HCT116 (cell line): ENCODE results near the gene OR2A14. TPM values are rescaled to one million over a fixed set of nuclear protein-coding genes. Genes with fewer than 3 reads are reported as not detected.

Experiments used
- ATAC-seq: fragments of 200-7000 bp; cut with Tn5 transposase; 2 replicates; pipeline ENCODE4 v1.9.1; 2020; ENCODE audit warnings: mild to moderate bottlenecking, moderate library complexity
- BruUV-seq: library from RNA; stranded (reverse); fragments of 400-500 nt; replicated peaks from 2 replicates; lab custom pipeline; 2021; lab: Mats Ljungman, UMichigan
- CTCF ChIA-PET: fragments of 300-600 bp; sonication (Branson Sonifier 250); formaldehyde crosslinking; loops from one replicate; lab custom pipeline; 2021; ENCODE audit warnings: antibody characterized with exemption; lab: Charles Lee
- POLR2A ChIA-PET: fragments of 300-600, 350-600 bp; sonication (Branson Sonifier 250); formaldehyde crosslinking; loops from one replicate; lab custom pipeline; 2021; ENCODE audit warnings: antibody characterized with exemption; lab: Charles Lee
- RAD21 ChIA-PET, 2 experiments: fragments of 300-600 bp; sonication (Branson Sonifier 250); formaldehyde crosslinking; loops; one replicate each; lab custom pipeline; 2023; ENCODE audit warnings: low total read pairs in 2 of 2; ENCODE audit not compliant: uncharacterized antibody in 2 of 2, unreplicated experiment in 2 of 2, low non-redundant PET in 1 of 2; lab: Charles Lee
- DNase-seq: peaks from one replicate; pipeline ENCODE4 v3.0.0-alpha.2; 2010; ENCODE audit warnings: low read depth, low spot score
- H2AFZ ChIP-seq: fragments of 200-600 bp; shearing (Covaris generic), sonication (generic); 2 replicates; pipeline ENCODE4 v1.6.1; 2017; ENCODE audit warnings: low read depth, mixed run types, mixed read lengths, antibody characterized with exemption, low read length; ENCODE audit not compliant: poor library complexity, severe bottlenecking
- H3K27ac ChIP-seq: 2 replicates; pipeline ENCODE4 v1.5.1; 2012; ENCODE audit warnings: low read depth, low read length
- H3K27me3 ChIP-seq: fragments of 200-600 bp; sonication (generic); 2 replicates; pipeline ENCODE4 v1.6.1; 2016; ENCODE audit warnings: mixed run types, low read length, mixed read lengths; ENCODE audit not compliant: insufficient read depth
- H3K36me3 ChIP-seq, 2 experiments: fragments of 200-500 bp in 1 of 2; fragments of 200-600 bp in 1 of 2; sonication (Bioruptor generic) in 1 of 2; sonication (generic) in 1 of 2; 2 replicates each; pipeline versions ENCODE4 v1.5.1 to v1.6.1; 2014 to 2016; ENCODE audit warnings: low read length in 2 of 2, inconsistent platforms in 1 of 2, mixed read lengths in 1 of 2, mixed run types in 1 of 2; ENCODE audit not compliant: insufficient read depth in 2 of 2, control insufficient read depth in 1 of 2
- H3K4me1 ChIP-seq, 2 experiments: fragments of 200-600 bp in 1 of 2; sonication (generic) in 1 of 2; 2 replicates each; pipeline versions ENCODE4 v1.5.1 to v1.6.1; 2012 to 2017; ENCODE audit warnings: low read length in 2 of 2, inconsistent platforms in 1 of 2, mild to moderate bottlenecking in 1 of 2, mixed read lengths in 1 of 2, mixed run types in 1 of 2, moderate library complexity in 1 of 2; ENCODE audit not compliant: insufficient read depth in 2 of 2, control insufficient read depth in 1 of 2
- H3K4me2 ChIP-seq: fragments of 200-600 bp; sonication (generic); 2 replicates; pipeline ENCODE4 v1.6.1; 2017; ENCODE audit warnings: mixed run types, low read length, mixed read lengths
- H3K4me3 ChIP-seq, 2 experiments: fragments of 200-600 bp in 1 of 2; sonication (generic) in 1 of 2; replicated peaks in 1 of 2; 2 replicates each; pipeline ENCODE4 v1.5.1; 2011 to 2016; ENCODE audit warnings: low read length in 2 of 2, control low read depth in 1 of 2, low read depth in 1 of 2, mild to moderate bottlenecking in 1 of 2, mixed read lengths in 1 of 2, mixed run types in 1 of 2
- H3K79me2 ChIP-seq: fragments of 200-600 bp; sonication (generic); 2 replicates; pipeline ENCODE4 v1.6.1; 2017; ENCODE audit warnings: mild to moderate bottlenecking, mixed run types, low read length, moderate library complexity, mixed read lengths; ENCODE audit not compliant: insufficient read depth
- H3K9ac ChIP-seq: fragments of 200-600 bp; sonication (generic); 2 replicates; pipeline ENCODE4 v1.6.1; 2016; ENCODE audit warnings: low read length, mixed read lengths
- H3K9me2 ChIP-seq: fragments of 200-600 bp; sonication (generic), shearing (Covaris generic); 2 replicates; pipeline ENCODE4 v1.6.1; 2017; ENCODE audit warnings: mixed run types, mild to moderate bottlenecking, moderate library complexity; ENCODE audit not compliant: insufficient read depth
- H3K9me3 ChIP-seq, 2 experiments: fragments of 200-500 bp in 1 of 2; fragments of 200-600 bp in 1 of 2; sonication (Bioruptor generic) in 1 of 2; sonication (generic) in 1 of 2; 2 replicates each; pipeline ENCODE4 v1.6.1; 2014 to 2017; ENCODE audit warnings: low read length in 2 of 2, mixed read lengths in 2 of 2, inconsistent platforms in 1 of 2, low read depth in 1 of 2, mild to moderate bottlenecking in 1 of 2, mixed run types in 1 of 2, moderate library complexity in 1 of 2; ENCODE audit not compliant: control insufficient read depth in 1 of 2, insufficient read depth in 1 of 2
- H4K20me1 ChIP-seq: fragments of 200-600 bp; sonication (generic), shearing (Covaris generic); 2 replicates; pipeline ENCODE4 v1.6.1; 2017; ENCODE audit warnings: mixed run types, mild to moderate bottlenecking, moderate library complexity; ENCODE audit not compliant: insufficient read depth
- CEBPB ChIP-seq: IDR thresholded peaks from 2 replicates; pipeline ENCODE4 v1.6.1; 2012; ENCODE audit warnings: low read depth
- EGR1 ChIP-seq: IDR thresholded peaks from 2 replicates; pipeline ENCODE4 v1.6.1; 2012; ENCODE audit warnings: low read depth
- ELF1 ChIP-seq: IDR thresholded peaks from 2 replicates; pipeline ENCODE4 v1.6.1; 2012; ENCODE audit warnings: low read depth, borderline replicate concordance
- JUND ChIP-seq: IDR thresholded peaks from 2 replicates; pipeline ENCODE4 v1.6.1; 2012
- POLR2A ChIP-seq: IDR thresholded peaks from 2 replicates; pipeline ENCODE4 v1.7.0; 2011; ENCODE audit warnings: borderline replicate concordance; ENCODE audit not compliant: insufficient read depth, insufficient read length; ENCODE audit errors: extremely low read depth
- POLR2AphosphoS5 ChIP-seq: IDR thresholded peaks from 2 replicates; pipeline ENCODE4 v1.6.1; 2011; ENCODE audit warnings: mild to moderate bottlenecking, low read depth, low read length, moderate library complexity
- RAD21 ChIP-seq: IDR thresholded peaks from 2 replicates; pipeline ENCODE4 v1.6.1; 2012; ENCODE audit warnings: low read depth, mild to moderate bottlenecking
- SIN3A ChIP-seq: IDR thresholded peaks from 2 replicates; pipeline ENCODE4 v1.6.1; 2012; ENCODE audit warnings: low read depth
- SP1 ChIP-seq: IDR thresholded peaks from 2 replicates; pipeline ENCODE4 v1.6.1; 2012; ENCODE audit warnings: low read depth
- TCF7L2 ChIP-seq: IDR thresholded peaks from 2 replicates; pipeline ENCODE4 v1.7.0; 2011; ENCODE audit warnings: borderline replicate concordance, inconsistent platforms; ENCODE audit not compliant: insufficient read depth, insufficient read length; ENCODE audit errors: extremely low read depth
- YY1 ChIP-seq: IDR thresholded peaks from 2 replicates; pipeline ENCODE4 v1.6.1; 2011; ENCODE audit warnings: low read length, low read depth, moderate library complexity, mild to moderate bottlenecking; ENCODE audit not compliant: insufficient replicate concordance; ENCODE audit errors: extremely low read depth
- ZFX ChIP-seq: fragments of 450-650 bp; IDR thresholded peaks from 2 replicates; pipeline ENCODE4 v1.6.1; 2017
- ZNF274 ChIP-seq: fragments of 200-500 bp; sonication (Bioruptor generic); IDR thresholded peaks from 2 replicates; pipeline ENCODE4 v1.6.1; 2014; ENCODE audit warnings: mild to moderate bottlenecking, low read depth, low read length, inconsistent platforms
- intact Hi-C: fragments of 100-400 bp; cut with micrococcal nuclease; formaldehyde crosslinking; loops from 2 replicates; pipeline ENCODE4 v1.10.0; 2022
- total RNA-seq: library from RNA; stranded (reverse); gene quantifications from one replicate; pipeline ENCODE4 v1.2.1, GENCODE V29; 2021; ENCODE audit not compliant: unreplicated experiment
- TF ChIP-seq, protein P1 (sequence below): IDR thresholded peaks from 2 replicates; pipeline ENCODE4 v1.6.1; 2012
- TF ChIP-seq, protein P2 (sequence below): IDR thresholded peaks from 2 replicates; pipeline ENCODE4 v1.6.1; 2012
- TF ChIP-seq, protein P3 (sequence below), 3 experiments: fragments of 200-600 bp in 1 of 3; sonication (generic) in 1 of 3; IDR thresholded peaks in 2 of 3; conservative IDR thresholded peaks in 1 of 3; 2 replicates each; pipeline ENCODE4 v1.5.1; 2012 to 2017; ENCODE audit warnings: low read depth in 2 of 3, low read length in 2 of 3, antibody characterized with exemption in 1 of 3, borderline replicate concordance in 1 of 3, control low read depth in 1 of 3, mild to moderate bottlenecking in 1 of 3, mixed read lengths in 1 of 3, mixed run types in 1 of 3, moderate library complexity in 1 of 3; ENCODE audit not compliant: insufficient read depth in 1 of 3
- TF ChIP-seq, protein P4 (sequence below): IDR thresholded peaks from 2 replicates; pipeline ENCODE4 v1.6.1; 2011; ENCODE audit warnings: mild to moderate bottlenecking, low read length, moderate library complexity; ENCODE audit not compliant: insufficient replicate concordance; ENCODE audit errors: extremely low read depth

OR2A14 gene
- total RNA-seq, 1 experiment from 2014 or later, result not detected

DNA sequence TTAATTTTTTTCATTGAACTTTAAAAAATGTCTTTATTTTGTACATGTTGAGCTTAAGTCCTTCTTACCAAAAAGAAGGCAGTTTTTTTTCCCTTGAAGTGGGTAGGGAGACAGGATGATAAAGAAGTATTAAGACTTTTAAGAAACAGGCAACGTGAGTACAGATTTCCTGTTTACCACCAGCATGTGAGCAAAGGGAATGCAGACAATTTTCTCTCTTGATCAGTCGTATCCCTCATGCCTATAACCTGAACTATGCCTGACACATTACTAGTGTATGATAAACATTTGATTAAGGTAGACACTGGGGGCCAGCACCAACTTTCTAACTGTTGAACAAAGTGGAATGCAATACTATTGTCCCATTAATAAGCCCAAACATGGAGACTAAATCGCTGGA, 22.4 kb upstream of the OR2A14 start:
- intact Hi-C loops, result no loop called here
- no peaks in the 10 kb centered on the region for H3K4me1 ChIP-seq
- CTCF ChIA-PET, result no interaction called here
- no peak overlapping the region for H3K4me3 ChIP-seq
- no peaks in the 10 kb centered on the region for H3K9me3 ChIP-seq
- H2AFZ ChIP-seq, result no peak overlapping the region
- no peak for DNase-seq
- no peaks in the 10 kb centered on the region for H3K27me3 ChIP-seq
- POLR2A ChIA-PET, result no interaction called here
- RAD21 ChIA-PET, result no interaction called here
- no peaks in the 10 kb centered on the region for H3K36me3 ChIP-seq
- H3K9ac ChIP-seq, result no peak overlapping the region
- no peak overlapping the region for H3K4me2 ChIP-seq
- no peak for ATAC-seq
- H3K79me2 ChIP-seq, result no peaks in the 10 kb centered on the region
- no TSS peak for BruUV-seq
- H3K9me2 ChIP-seq, result no peaks in the 10 kb centered on the region
- H4K20me1 ChIP-seq, result no peaks in the 10 kb centered on the region
- TF ChIP-seq POLR2AphosphoS5 (no peak), POLR2A (no peak), TCF7L2 (no peak)
- TF ChIP-seq, protein P1, sequence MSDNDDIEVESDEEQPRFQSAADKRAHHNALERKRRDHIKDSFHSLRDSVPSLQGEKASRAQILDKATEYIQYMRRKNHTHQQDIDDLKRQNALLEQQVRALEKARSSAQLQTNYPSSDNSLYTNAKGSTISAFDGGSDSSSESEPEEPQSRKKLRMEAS, result no peak
- H3K27ac ChIP-seq, result no peak overlapping the region

DNA sequence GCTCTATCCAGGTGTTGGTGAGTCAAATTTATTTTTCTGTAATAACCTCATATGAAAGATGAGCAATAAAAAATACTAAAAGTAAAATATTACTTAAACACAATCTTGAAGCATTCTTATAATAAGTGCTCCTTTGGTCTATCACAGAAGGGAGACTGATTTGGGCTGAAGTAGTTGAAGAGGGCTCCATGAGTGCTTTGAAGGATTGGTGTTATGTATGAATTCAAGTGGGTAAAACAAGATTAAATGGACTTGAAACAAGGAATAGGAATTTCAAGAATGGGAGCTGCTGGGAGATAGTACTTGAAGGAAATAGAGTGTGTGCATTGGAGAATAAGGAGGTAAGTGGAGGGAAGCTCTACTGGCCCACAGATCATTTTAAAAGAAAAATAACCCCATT, 20.9 kb upstream of the OR2A14 start:
- H2AFZ ChIP-seq, result no peak overlapping the region
- H3K9me3 ChIP-seq, result no peaks in the 10 kb centered on the region
- no peaks in the 10 kb centered on the region for H4K20me1 ChIP-seq
- ChIA-PET POLR2A (no interaction called here), RAD21 (no interaction called here), CTCF (no interaction called here)
- intact Hi-C loops, result no loop called here
- ATAC-seq (no peak), DNase-seq (no peak)
- BruUV-seq, result no TSS peak
- TF ChIP-seq, protein P2, sequence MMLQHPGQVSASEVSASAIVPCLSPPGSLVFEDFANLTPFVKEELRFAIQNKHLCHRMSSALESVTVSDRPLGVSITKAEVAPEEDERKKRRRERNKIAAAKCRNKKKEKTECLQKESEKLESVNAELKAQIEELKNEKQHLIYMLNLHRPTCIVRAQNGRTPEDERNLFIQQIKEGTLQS, result no peak
- TF ChIP-seq ZNF274, result no peak
- no peak for TF ChIP-seq CEBPB
- TF ChIP-seq TCF7L2, result no peak
- TF ChIP-seq, protein P1, result no peak
- TF ChIP-seq, protein P3, sequence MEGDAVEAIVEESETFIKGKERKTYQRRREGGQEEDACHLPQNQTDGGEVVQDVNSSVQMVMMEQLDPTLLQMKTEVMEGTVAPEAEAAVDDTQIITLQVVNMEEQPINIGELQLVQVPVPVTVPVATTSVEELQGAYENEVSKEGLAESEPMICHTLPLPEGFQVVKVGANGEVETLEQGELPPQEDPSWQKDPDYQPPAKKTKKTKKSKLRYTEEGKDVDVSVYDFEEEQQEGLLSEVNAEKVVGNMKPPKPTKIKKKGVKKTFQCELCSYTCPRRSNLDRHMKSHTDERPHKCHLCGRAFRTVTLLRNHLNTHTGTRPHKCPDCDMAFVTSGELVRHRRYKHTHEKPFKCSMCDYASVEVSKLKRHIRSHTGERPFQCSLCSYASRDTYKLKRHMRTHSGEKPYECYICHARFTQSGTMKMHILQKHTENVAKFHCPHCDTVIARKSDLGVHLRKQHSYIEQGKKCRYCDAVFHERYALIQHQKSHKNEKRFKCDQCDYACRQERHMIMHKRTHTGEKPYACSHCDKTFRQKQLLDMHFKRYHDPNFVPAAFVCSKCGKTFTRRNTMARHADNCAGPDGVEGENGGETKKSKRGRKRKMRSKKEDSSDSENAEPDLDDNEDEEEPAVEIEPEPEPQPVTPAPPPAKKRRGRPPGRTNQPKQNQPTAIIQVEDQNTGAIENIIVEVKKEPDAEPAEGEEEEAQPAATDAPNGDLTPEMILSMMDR (IDR thresholded peaks at IDR 0.05 in 2 of 3, conservative IDR thresholded peaks at IDR 0.05 in 1 of 3; ENCODE audit: borderline replicate concordance in 1 of 3, insufficient read depth in 1 of 3, low read depth in 2 of 3, low read length in 2 of 3), result no peak
- no peak for TF ChIP-seq ZFX
- TF ChIP-seq EGR1, result no peak
- TF ChIP-seq, protein P4, sequence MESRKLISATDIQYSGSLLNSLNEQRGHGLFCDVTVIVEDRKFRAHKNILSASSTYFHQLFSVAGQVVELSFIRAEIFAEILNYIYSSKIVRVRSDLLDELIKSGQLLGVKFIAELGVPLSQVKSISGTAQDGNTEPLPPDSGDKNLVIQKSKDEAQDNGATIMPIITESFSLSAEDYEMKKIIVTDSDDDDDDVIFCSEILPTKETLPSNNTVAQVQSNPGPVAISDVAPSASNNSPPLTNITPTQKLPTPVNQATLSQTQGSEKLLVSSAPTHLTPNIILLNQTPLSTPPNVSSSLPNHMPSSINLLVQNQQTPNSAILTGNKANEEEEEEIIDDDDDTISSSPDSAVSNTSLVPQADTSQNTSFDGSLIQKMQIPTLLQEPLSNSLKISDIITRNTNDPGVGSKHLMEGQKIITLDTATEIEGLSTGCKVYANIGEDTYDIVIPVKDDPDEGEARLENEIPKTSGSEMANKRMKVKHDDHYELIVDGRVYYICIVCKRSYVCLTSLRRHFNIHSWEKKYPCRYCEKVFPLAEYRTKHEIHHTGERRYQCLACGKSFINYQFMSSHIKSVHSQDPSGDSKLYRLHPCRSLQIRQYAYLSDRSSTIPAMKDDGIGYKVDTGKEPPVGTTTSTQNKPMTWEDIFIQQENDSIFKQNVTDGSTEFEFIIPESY, result no peak
- TF ChIP-seq JUND, result no peak
- no peak for TF ChIP-seq POLR2A
- TF ChIP-seq RAD21, result no peak
- no peak for TF ChIP-seq ELF1
- no peak for TF ChIP-seq SIN3A
- TF ChIP-seq SP1, result no peak
- no peak for TF ChIP-seq YY1
- no peak overlapping the region for H3K4me2 ChIP-seq
- no peak overlapping the region for H3K4me3 ChIP-seq
- no peaks in the 10 kb centered on the region for H3K4me1 ChIP-seq
- H3K79me2 ChIP-seq, result no peaks in the 10 kb centered on the region
- H3K27me3 ChIP-seq, result no peaks in the 10 kb centered on the region
- H3K9ac ChIP-seq, result no peak overlapping the region
- no peaks in the 10 kb centered on the region for H3K36me3 ChIP-seq
- no peak overlapping the region for H3K27ac ChIP-seq
- no peaks in the 10 kb centered on the region for H3K9me2 ChIP-seq
